HG03025 (cell line): Measurements from ENCODE around the gene MAPKAP1.

Source experiments
- ATAC-seq: cut with Tn5 transposase; IDR thresholded peaks from one replicate; pipeline ENCODE4 v1.9.1; 2021; ENCODE audit warnings: mild to moderate bottlenecking, moderate library complexity; ENCODE audit not compliant: unreplicated experiment, low FRiP score

The MAPKAP1 gene

GRCh38 chr9:125646621-125647100, 60.3 kb downstream of the MAPKAP1 start:
- ATAC-seq, result no peak

- ATAC-seq, result no peak
Observed at GRCh38 chr9:125646217-125646616, 60.8 kb downstream of the MAPKAP1 start.

DNA sequence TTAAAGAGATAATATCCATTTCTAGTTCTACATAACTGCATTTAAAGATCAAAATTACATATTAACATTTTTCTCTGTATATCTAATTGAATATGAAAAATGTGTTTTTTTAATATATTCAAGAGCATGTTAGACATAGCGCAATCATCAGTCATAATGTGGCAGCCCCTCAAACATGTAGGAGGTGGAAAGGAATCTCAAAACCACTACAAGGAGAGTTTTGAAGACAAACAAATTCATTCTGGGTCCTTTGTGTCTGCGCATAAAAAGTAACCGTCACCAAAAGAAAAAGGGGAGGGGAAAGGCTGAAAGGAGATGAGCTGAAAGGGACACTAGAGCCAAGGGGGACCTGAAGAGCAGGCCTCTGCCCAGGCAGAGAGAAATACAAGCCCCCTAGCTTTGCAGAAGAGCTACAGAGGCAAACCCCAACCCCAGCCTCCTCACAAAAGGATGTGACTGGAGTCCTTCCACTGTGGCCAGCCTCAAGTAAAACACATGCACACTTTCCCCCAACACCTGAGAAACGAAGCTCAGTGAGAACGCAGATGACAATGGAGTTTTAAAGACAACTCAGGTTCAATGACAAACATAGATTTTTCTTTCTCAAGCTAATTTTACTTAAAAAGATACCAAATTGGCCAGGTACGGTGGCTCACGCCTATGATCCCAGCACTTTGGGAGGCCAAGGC, 62.0 kb downstream of the MAPKAP1 start:
- no peak for ATAC-seq

- ATAC-seq, result no peak
Observed at GRCh38 chr9:125642311-125642710, 64.7 kb downstream of the MAPKAP1 start.

GRCh38 chr9:125639057-125639456, 68.0 kb downstream of the MAPKAP1 start:
- no peak for ATAC-seq

- no peak for ATAC-seq
Observed at GRCh38 chr9:125638239-125639045, 68.6 kb downstream of the MAPKAP1 start.

DNA sequence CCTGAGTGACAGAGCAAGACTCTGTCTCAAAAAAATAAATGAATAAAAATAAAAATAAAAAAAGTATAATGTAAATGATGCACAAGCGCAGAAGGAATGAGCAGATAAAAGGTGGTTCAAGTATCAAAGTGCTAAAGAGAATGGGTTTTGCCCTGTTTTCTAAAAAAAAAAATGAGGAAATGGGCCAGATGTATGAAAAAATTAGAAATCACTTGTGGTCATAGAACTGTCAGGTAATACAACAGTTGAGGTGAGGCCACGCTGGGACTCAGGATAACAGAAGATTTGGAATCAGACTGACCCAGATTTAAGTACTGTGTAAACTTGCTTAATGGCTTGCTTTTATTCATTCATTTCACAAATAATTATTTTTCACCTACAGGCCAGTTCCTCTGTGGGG, 69.8 kb downstream of the MAPKAP1 start:
- ATAC-seq, result no peak

DNA sequence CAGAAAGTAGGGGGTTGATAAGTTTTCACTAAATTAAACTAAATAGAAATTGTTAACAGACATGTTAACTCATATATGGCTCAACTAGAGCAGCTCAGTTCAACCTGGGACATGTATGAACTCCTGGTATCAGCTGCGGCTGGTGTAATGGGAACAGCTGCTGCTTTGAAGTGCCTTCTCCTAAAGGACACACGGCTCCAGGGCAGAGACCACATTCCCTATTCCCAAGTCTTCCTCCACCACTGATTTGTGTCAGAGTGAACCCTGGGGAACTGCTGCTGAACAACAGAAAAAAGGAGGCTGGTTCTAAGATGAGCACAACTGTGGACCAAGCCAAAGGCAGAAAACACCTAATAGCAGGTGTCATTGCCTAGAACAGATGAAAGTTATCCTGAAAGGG, 71.1 kb downstream of the MAPKAP1 start:
- ATAC-seq, result no peak

DNA sequence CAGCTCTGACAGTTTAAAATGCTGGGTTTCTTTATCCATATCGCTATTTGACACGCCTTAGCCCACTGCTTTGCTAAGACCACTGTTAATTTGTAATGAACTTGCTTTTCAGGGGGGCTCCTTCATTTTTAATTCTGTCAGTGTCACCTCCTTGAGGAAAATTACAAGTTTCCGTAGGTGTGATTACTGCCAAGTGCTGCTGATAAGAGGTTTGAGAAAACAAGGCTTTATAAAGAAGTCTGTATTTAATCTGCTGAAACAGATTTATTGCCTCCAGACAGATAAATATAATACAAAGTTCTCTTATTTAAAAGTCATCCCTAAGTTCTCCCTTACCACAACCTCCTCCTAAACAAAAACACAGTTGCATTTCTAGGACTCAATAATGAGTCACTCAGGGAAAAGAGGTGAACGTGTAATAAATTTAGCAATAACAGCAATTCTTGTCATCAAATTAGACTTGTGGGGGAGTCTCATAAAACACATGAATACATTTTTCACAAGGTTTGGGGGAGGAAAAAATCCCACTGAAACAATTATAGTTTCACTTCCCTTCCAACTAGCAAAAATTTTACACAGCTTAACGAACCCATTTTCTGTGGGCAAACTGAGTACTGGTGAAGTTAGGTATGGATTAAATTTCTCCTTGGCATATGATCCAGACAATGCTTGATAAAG, 72.8 kb downstream of the MAPKAP1 start:
- no peak for ATAC-seq

DNA sequence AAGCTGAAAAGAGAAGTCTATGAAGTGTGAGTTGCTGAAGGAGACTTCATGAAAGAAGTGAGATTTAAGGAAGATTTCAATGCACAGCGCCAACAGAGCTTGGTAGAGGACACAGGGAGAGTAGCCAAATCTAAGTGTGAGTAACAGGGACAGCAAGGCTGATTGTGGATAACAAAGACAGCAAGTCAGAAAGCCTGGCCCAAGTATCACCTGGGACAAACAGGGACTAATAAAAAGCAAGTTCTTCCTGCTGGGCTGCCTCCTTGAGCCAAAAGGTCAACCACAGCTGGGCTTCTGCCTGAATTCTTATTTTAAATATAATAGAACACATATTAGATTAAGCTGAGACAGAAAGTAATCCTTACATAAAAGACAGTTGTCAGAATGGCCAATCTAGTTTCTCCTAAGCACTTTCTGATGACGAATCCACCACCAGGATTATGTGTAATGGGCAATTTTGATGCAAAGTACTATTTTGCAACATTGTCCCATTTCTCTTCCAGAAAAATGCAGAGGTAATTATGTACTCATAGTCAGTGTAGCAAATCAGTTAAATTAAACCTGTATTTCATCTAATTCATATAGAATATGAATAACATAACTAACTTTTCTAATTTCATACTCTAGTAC, 73.8 kb downstream of the MAPKAP1 start:
- no peak for ATAC-seq

DNA sequence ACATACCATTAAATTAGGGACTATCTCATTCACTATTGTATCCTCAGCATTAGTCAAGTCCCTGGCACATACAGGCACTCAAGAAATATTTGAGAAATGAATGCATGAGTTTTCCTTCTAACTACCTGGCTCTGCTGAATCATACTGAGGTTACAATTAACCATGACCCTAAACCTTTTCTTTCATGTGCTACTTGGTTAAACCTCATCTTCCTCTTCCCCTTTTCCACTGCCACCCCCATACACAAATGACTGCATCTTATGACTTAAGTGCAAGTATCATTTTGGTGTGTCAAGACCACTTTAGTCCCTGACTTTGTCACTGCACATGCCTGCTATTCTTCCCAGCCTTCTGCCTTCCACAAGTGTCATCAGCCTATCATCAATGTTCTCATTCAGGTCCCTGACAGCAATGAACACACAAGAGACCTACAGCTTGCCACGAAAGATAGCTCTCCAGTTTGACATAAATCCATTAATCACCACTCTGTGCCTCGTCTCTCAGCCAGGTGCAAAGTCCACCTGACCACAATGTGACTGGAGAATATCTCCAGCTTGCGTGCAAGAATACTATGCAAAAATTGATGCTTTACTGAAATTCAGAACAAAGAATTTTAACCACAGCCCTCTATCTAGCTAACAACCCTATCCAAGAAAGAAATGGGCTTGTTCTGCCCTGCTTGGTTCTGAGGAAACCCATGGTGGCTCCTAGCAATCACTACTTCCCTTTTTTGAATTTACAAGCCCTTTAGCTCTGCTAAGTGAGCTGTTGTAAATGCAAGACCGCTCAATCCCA, 74.5 kb downstream of the MAPKAP1 start:
- ATAC-seq, result peak; percentile 53

DNA sequence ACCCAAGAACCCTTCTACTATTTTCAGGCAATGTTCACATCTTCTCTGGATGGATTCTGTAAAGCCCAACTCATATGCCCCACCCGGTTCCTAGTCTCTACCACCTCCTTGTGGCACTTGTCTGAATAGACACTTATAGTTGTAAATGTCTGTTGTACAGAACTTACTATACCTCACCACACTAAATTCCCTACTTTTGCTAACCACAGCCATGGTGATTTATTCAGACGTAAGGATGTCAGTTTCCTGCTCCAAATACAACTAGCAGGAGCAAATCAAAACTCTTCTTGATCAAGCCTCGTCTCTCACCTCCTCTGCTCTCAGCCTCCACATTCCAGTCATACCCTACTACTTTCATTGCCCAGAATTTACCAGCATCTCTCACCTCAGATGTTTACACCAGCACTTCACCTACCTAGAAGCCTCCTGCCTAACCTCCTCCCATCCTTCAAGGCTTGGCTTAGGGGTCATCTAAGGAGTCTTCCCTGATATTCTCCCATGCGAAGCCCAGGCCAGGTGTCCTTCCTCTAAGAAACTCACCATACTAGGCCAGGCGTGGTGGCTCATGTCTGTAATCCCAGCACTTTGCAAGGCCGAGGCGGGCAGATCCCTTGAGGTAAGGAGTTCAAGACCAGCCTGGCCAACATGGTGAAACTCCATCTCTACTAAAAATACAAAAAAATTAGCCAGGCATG, 75.5 kb downstream of the MAPKAP1 start:
- no peak for ATAC-seq

GRCh38 chr9:125630436-125630835, 76.6 kb downstream of the MAPKAP1 start:
- ATAC-seq, result no peak

DNA sequence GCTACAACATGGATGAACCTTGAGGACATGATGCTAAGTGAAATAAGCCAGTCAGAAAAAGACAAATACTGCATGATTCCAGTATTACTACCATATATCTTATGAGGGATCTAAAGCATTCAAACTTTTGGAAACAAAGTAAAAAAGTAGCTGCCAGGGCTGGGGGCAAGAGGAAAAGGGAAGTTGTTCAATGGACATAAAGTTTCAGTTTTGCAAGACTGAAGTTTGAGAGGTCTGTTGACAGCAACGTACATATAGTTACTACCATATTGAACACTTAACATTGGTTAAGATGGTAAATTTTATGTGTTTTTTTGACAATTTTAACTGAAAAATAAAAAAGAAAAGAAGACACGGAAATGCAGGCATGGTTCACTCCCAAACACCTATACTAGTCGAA, 77.6 kb downstream of the MAPKAP1 start:
- ATAC-seq, result no peak

DNA sequence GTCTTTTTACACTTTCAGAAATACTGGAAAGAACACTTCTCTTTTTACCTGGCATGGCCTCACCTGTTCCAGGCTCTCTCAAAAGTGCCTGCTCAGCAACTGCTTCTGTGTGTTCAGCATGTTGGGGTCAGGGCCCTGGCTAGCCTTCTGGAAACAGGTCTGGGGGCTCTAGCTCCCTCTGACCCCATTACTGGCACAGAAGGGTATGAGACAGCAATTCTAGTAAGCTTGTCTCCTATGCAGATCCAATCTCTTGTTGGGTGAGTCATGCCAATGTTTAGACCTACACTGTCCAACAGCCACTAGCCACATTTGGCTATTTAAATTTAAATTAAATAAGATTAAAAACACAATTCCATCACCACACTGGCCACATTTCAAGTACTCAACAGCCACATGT, 80.8 kb downstream of the MAPKAP1 start:
- no peak for ATAC-seq

- no peak for ATAC-seq
Observed at GRCh38 chr9:125621170-125621569, 85.8 kb downstream of the MAPKAP1 start.

GRCh38 chr9:125620216-125620615, 86.8 kb downstream of the MAPKAP1 start:
- ATAC-seq, result no peak

GRCh38 chr9:125617087-125617486, 89.9 kb downstream of the MAPKAP1 start:
- ATAC-seq, result no peak

DNA sequence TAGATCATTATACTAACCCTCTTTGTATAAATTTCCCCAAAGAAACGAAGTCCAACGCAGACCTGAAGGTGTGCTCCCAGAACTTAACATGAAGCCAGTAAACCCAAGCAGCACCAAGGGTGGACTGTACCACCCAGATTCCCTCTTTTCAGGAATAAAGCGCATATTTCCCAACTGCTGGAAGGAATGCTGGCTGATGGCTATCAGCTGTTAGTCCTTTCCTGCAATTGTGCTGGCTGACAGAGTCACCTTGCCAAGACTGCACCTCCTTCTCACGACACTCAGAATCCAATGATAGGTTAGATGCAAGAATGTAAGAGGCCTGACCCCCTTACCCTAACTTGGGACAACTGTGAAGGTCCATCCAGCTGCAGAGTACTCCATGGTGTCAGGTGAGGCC, 93.9 kb downstream of the MAPKAP1 start:
- no peak for ATAC-seq

- no peak for ATAC-seq
Observed at GRCh38 chr9:125612616-125613015, 94.4 kb downstream of the MAPKAP1 start.
